Measurements from ENCODE around the gene DAND5.

The DAND5 gene

GRCh38 chr19:12933287-12934072 lies 35.9 kb upstream of the DAND5 start, which contains the start of gene FARSA:
FARSA (minus strand) TSS chr19:12933711; CDS start chr19:12933696, 15 bp downstream.
- Histone ChIP-seq H3K79me2 (ENCODE audit: insufficient read depth, low read length) (peaks cover 50% of the 10 kb centered on the region), H3K27ac (ENCODE audit: low read length) (peak within 1 kb of the TSS; percentile 97), H4K20me1 (ENCODE audit: insufficient read depth, low read length) (peaks cover 21% of the 10 kb centered on the region), H3K4me1 (ENCODE audit: insufficient read depth, low read length) (peaks cover 66% of the 10 kb centered on the region), H3K4me3 (ENCODE audit: low read depth in 1 of 2, low read length in 2 of 2) (peak within 1 kb of the TSS; percentile 80 to 95), H3K9ac (ENCODE audit: low read depth, low read length) (peak within 1 kb of the TSS; percentile 91), H3K9me3 (ENCODE audit: insufficient read depth, low read length, severe bottlenecking) (no peaks in the 10 kb centered on the region), H3K27me3 (ENCODE audit: insufficient read depth, low read length, poor library complexity) (no peaks in the 10 kb centered on the region), H3K4me2 (ENCODE audit: insufficient read depth, low read length) (peak within 1 kb of the TSS; percentile 91), H2AFZ (ENCODE audit: low read depth, low read length) (peak within 1 kb of the TSS; percentile 88), H3K36me3 (ENCODE audit: insufficient read depth, low read length) (peaks cover 37% of the 10 kb centered on the region)
- peak; percentile 92 for DNase-seq
- TF ChIP-seq CTCF (IDR thresholded peaks at IDR 0.05; ENCODE audit: borderline replicate concordance, extremely low read depth, low read length, poor library complexity, severe bottlenecking): no peak
- no peak for TF ChIP-seq EZH2 (IDR thresholded peaks at IDR 0.05; ENCODE audit: borderline replicate concordance, low read depth, low read length, severe bottlenecking)
- peak; percentile 63 for ATAC-seq (ENCODE audit: insufficient read depth, low read depth)

- peaks cover 58% of the 10 kb centered on the region for H3K79me2 ChIP-seq (ENCODE audit: insufficient read depth, low read length)
- H3K9ac ChIP-seq (ENCODE audit: low read depth, low read length): no peak overlapping the region
- ATAC-seq (ENCODE audit: insufficient read depth, low read depth): no peak
- DNase-seq: no peak
- H3K27ac ChIP-seq (ENCODE audit: low read length): no peak overlapping the region; the same call in 1 of the 2 replicates
- H3K36me3 ChIP-seq (ENCODE audit: insufficient read depth, low read length): peaks cover 36% of the 10 kb centered on the region
- H3K4me1 ChIP-seq (ENCODE audit: insufficient read depth, low read length): peaks cover 74% of the 10 kb centered on the region
- peaks cover 35% of the 10 kb centered on the region for H4K20me1 ChIP-seq (ENCODE audit: insufficient read depth, low read length)
- H3K9me3 ChIP-seq (ENCODE audit: insufficient read depth, low read length, severe bottlenecking): no peaks in the 10 kb centered on the region
- no peak for TF ChIP-seq CTCF (IDR thresholded peaks at IDR 0.05; ENCODE audit: borderline replicate concordance, extremely low read depth, low read length, poor library complexity, severe bottlenecking)
- no peak for TF ChIP-seq EZH2 (IDR thresholded peaks at IDR 0.05; ENCODE audit: borderline replicate concordance, low read depth, low read length, severe bottlenecking)
- no peak overlapping the region for H2AFZ ChIP-seq (ENCODE audit: low read depth, low read length)
- H3K27me3 ChIP-seq (ENCODE audit: insufficient read depth, low read length, poor library complexity): no peaks in the 10 kb centered on the region
- no peak overlapping the region for H3K4me3 ChIP-seq (ENCODE audit: low read depth in 1 of 2, low read length in 2 of 2)
- no peak overlapping the region for H3K4me2 ChIP-seq (ENCODE audit: insufficient read depth, low read length)
Observed at GRCh38 chr19:12935071-12935470, 34.3 kb upstream of the DAND5 start.

GRCh38 chr19:12936582-12936981 lies 32.8 kb upstream of the DAND5 start:
- H3K79me2 ChIP-seq (ENCODE audit: insufficient read depth, low read length): peaks cover 58% of the 10 kb centered on the region
- peaks cover 80% of the 10 kb centered on the region for H3K4me1 ChIP-seq (ENCODE audit: insufficient read depth, low read length)
- peak; percentile 39 for DNase-seq
- H3K4me3 ChIP-seq (ENCODE audit: low read depth in 1 of 2, low read length in 2 of 2): no peak overlapping the region
- TF ChIP-seq CTCF (IDR thresholded peaks at IDR 0.05; ENCODE audit: borderline replicate concordance, extremely low read depth, low read length, poor library complexity, severe bottlenecking) (no peak), EZH2 (IDR thresholded peaks at IDR 0.05; ENCODE audit: borderline replicate concordance, low read depth, low read length, severe bottlenecking) (no peak)
- H3K27ac ChIP-seq (ENCODE audit: low read length): peak overlapping the region; percentile 100
- peaks cover 38% of the 10 kb centered on the region for H4K20me1 ChIP-seq (ENCODE audit: insufficient read depth, low read length)
- no peaks in the 10 kb centered on the region for H3K9me3 ChIP-seq (ENCODE audit: insufficient read depth, low read length, severe bottlenecking)
- no peak for ATAC-seq (ENCODE audit: insufficient read depth, low read depth)
- no peak overlapping the region; the same call in 1 of the 2 replicates for H2AFZ ChIP-seq (ENCODE audit: low read depth, low read length)
- peaks cover 38% of the 10 kb centered on the region for H3K36me3 ChIP-seq (ENCODE audit: insufficient read depth, low read length)
- no peaks in the 10 kb centered on the region for H3K27me3 ChIP-seq (ENCODE audit: insufficient read depth, low read length, poor library complexity)
- peak overlapping the region; percentile 93; the same call in 1 of the 2 replicates for H3K9ac ChIP-seq (ENCODE audit: low read depth, low read length)
- H3K4me2 ChIP-seq (ENCODE audit: insufficient read depth, low read length): no peak overlapping the region

Data from DND-41 (cell line).